Endothelial cell of umbilical vein (primary cell): ENCODE results near the gene BET1. TPM values are rescaled to one million over a fixed set of nuclear protein-coding genes. Genes with fewer than 3 reads are reported as not detected.

Experiments used
- BruUV-seq: library from RNA; stranded (reverse); fragments of 400-500 nt; replicated peaks from 2 replicates; lab custom pipeline; 2021; lab: Mats Ljungman, UMichigan
- CTCF ChIA-PET: fragments of 300-600, 350-600 bp; sonication (Branson Sonifier 250); formaldehyde crosslinking; loops from one replicate; lab custom pipeline; 2021; ENCODE audit warnings: antibody characterized with exemption, inconsistent platforms; lab: Charles Lee
- POLR2A ChIA-PET: fragments of 300-600, 350-600 bp; sonication (Branson Sonifier 250); formaldehyde crosslinking; loops from one replicate; lab custom pipeline; 2021; ENCODE audit warnings: antibody characterized with exemption, inconsistent platforms; lab: Charles Lee
- DNase-seq: peaks from one replicate; pipeline ENCODE4 v3.0.0-alpha.2; 2011; ENCODE audit warnings: low read depth, low spot score
- FAIRE-seq: peaks from 2 replicates; lab custom pipeline; 2011; peaks lifted over from hg19 to GRCh38; lab: Jason Lieb, UNC
- H2AFZ ChIP-seq: 2 replicates; pipeline ENCODE4 v1.6.0; 2012; ENCODE audit warnings: low read depth, low read length, control low read depth, inconsistent platforms
- H3K27ac ChIP-seq: 2 replicates; pipeline ENCODE4 v1.5.1; 2011; ENCODE audit warnings: low read depth, mild to moderate bottlenecking, control low read depth, low read length, moderate library complexity; ENCODE audit not compliant: insufficient read depth
- H3K27me3 ChIP-seq, 2 experiments: 2 replicates each; pipeline versions ENCODE4 v1.6.0 to v1.6.1; 2011; ENCODE audit warnings: low read length in 2 of 2, mixed read lengths in 1 of 2; ENCODE audit not compliant: control insufficient read depth in 2 of 2, insufficient read depth in 2 of 2
- H3K36me3 ChIP-seq, 2 experiments: 2 replicates in 1 of 2; 3 replicates in 1 of 2; pipeline ENCODE4 v1.5.1; 2011; ENCODE audit warnings: low read length in 2 of 2, mild to moderate bottlenecking in 1 of 2, moderate library complexity in 1 of 2; ENCODE audit not compliant: control insufficient read depth in 2 of 2, insufficient read depth in 2 of 2; ENCODE audit errors: extremely low read depth in 1 of 2
- H3K4me1 ChIP-seq: 3 replicates; pipeline ENCODE4 v1.5.1; 2011; ENCODE audit warnings: mild to moderate bottlenecking, low read length; ENCODE audit not compliant: control insufficient read depth, insufficient read depth; ENCODE audit errors: extremely low read depth
- H3K4me2 ChIP-seq: 2 replicates; pipeline ENCODE4 v1.6.1; 2011; ENCODE audit warnings: low read length, control low read depth, mixed read lengths; ENCODE audit not compliant: insufficient read depth
- H3K4me3 ChIP-seq, 3 experiments: fragments of 200-600 bp in 1 of 3; sonication (generic), shearing (Covaris generic) in 1 of 3; replicated peaks in 1 of 3; 2 replicates each; pipeline ENCODE4 v1.5.1; 2011 to 2016; ENCODE audit warnings: control low read depth in 3 of 3, low read length in 3 of 3, mild to moderate bottlenecking in 2 of 3, inconsistent platforms in 1 of 3, low read depth in 1 of 3, moderate library complexity in 1 of 3; ENCODE audit not compliant: insufficient read depth in 1 of 3
- H3K79me2 ChIP-seq: 2 replicates; pipeline ENCODE4 v1.6.0; 2012; ENCODE audit warnings: low read length, inconsistent platforms; ENCODE audit not compliant: control insufficient read depth, insufficient read depth
- H3K9ac ChIP-seq: replicated peaks from 2 replicates; pipeline ENCODE3; 2011; ENCODE audit warnings: low read length, control low read depth; ENCODE audit not compliant: insufficient read depth; ENCODE audit errors: extremely low read depth
- H3K9me1 ChIP-seq: replicated peaks from 3 replicates; pipeline ENCODE4 v1.6.0; 2011; ENCODE audit warnings: mild to moderate bottlenecking, low read length; ENCODE audit not compliant: control insufficient read depth, insufficient read depth; ENCODE audit errors: extremely low read depth
- H3K9me3 ChIP-seq: replicated peaks from 2 replicates; pipeline ENCODE4 v1.5.1; 2012; ENCODE audit warnings: low read length, inconsistent platforms; ENCODE audit not compliant: control insufficient read depth, insufficient read depth
- H4K20me1 ChIP-seq: replicated peaks from 2 replicates; pipeline ENCODE3; 2011; ENCODE audit warnings: mild to moderate bottlenecking, low read length; ENCODE audit not compliant: control insufficient read depth, insufficient read depth; ENCODE audit errors: extremely low read depth
- CTCF ChIP-seq, 2 donors: IDR thresholded peaks; 1 replicate in 1 of 2; 2 replicates in 1 of 2; pipeline ENCODE4 v1.5.1; 2011; ENCODE audit warnings: low read length in 2 of 2, mild to moderate bottlenecking in 2 of 2, moderate library complexity in 2 of 2, control low read depth in 1 of 2, inconsistent platforms in 1 of 2, low read depth in 1 of 2; ENCODE audit not compliant: insufficient read depth in 1 of 2; ENCODE audit errors: extremely low read depth in 1 of 2
- EZH2 ChIP-seq: IDR thresholded peaks from 2 replicates; pipeline ENCODE4 v1.6.1; 2012; ENCODE audit warnings: borderline replicate concordance, low read depth, mild to moderate bottlenecking, moderate library complexity, low read length, inconsistent platforms; ENCODE audit not compliant: severe bottlenecking
- FOS ChIP-seq: IDR thresholded peaks from 2 replicates; pipeline ENCODE4 v1.6.1; 2011; ENCODE audit warnings: mild to moderate bottlenecking, low read length, moderate library complexity, borderline replicate concordance; ENCODE audit not compliant: insufficient read depth
- GATA2 ChIP-seq: IDR thresholded peaks from 2 replicates; pipeline ENCODE4 v1.7.0; 2011; ENCODE audit warnings: low read depth, mild to moderate bottlenecking, moderate library complexity, mixed read lengths, low read length; ENCODE audit not compliant: insufficient read length, insufficient read depth
- JUN ChIP-seq: IDR thresholded peaks from 2 replicates; pipeline ENCODE4 v1.6.1; 2011; ENCODE audit warnings: borderline replicate concordance, low read depth; ENCODE audit not compliant: insufficient read length, insufficient read depth
- POLR2A ChIP-seq: IDR thresholded peaks from 2 replicates; pipeline ENCODE4 v1.6.1; 2012; ENCODE audit warnings: low read depth, mild to moderate bottlenecking, control low read depth, low read length
- POLR2AphosphoS5 ChIP-seq: IDR thresholded peaks from 2 replicates; pipeline ENCODE4 v1.6.1; 2012; ENCODE audit warnings: low read depth, mild to moderate bottlenecking, control low read depth, low read length, moderate library complexity; ENCODE audit not compliant: insufficient read depth
- dilution Hi-C: fragments of 300-500 bp; cut with MboI; formaldehyde crosslinking; loops from one replicate; pipeline ENCODE4 v1.15.0; 2019; ENCODE audit warnings: low sequenced_read_pairs; ENCODE audit not compliant: extremely low pct_ligation_motif_present
- intact Hi-C: fragments of 100-400 bp; cut with micrococcal nuclease; formaldehyde crosslinking; loops from one replicate; pipeline ENCODE4 v1.10.0; 2022
- polyA plus RNA-seq, 4 experiments: library from polyadenylated mRNA; depleted of rRNA in 3 of 4; stranded (reverse) in 3 of 4; unstranded in 1 of 4; fragments of >200 nt; gene quantifications; 2 replicates each; pipeline versions ENCODE4 v1.2.1 to v1.2.3, GENCODE V29; 2011 to 2012; ENCODE audit warnings: missing spikeins in 1 of 4
- total RNA-seq: library from RNA; stranded (reverse); gene quantifications from 2 replicates; pipeline ENCODE4 v1.2.3, GENCODE V29; 2021

The BET1 gene
- total and polyA plus RNA-seq, 2 donors (not counting 3 experiments of a cell fraction or from before 2014, with no cell fraction given) = 21.9 to 28.4 TPM

- H3K9me3 ChIP-seq = no peaks in the 10 kb centered on the region
- no peak overlapping the region for H3K9ac ChIP-seq
- no peaks in the 10 kb centered on the region for H3K36me3 ChIP-seq
- no peaks in the 10 kb centered on the region for H3K79me2 ChIP-seq
- H2AFZ ChIP-seq = no peak overlapping the region
- H3K9me1 ChIP-seq = no peaks in the 10 kb centered on the region
- dilution Hi-C loops (no loop called here), intact Hi-C loops (no loop called here)
- no peak for TF ChIP-seq JUN
- TF ChIP-seq POLR2AphosphoS5 = no peak
- TF ChIP-seq FOS = no peak
- TF ChIP-seq GATA2 = no peak
- no peak for TF ChIP-seq POLR2A
- no peak for TF ChIP-seq CTCF (IDR thresholded peaks at IDR 0.05; ENCODE audit: extremely low read depth in 1 of 2, insufficient read depth in 1 of 2, low read depth in 1 of 2, low read length in 2 of 2)
- no peak for TF ChIP-seq EZH2
- no peak overlapping the region for H3K27ac ChIP-seq
- no peak for DNase-seq
- BruUV-seq = no TSS peak
- no peak for FAIRE-seq
- no peaks in the 10 kb centered on the region for H4K20me1 ChIP-seq
- POLR2A ChIA-PET = no interaction called here
- H3K27me3 ChIP-seq = peaks cover 45 to 72% of the 10 kb centered on the region in 2 experiments
- no peak overlapping the region for H3K4me3 ChIP-seq
- CTCF ChIA-PET = no interaction called here
- no peaks in the 10 kb centered on the region for H3K4me1 ChIP-seq
- no peak overlapping the region for H3K4me2 ChIP-seq
Observed at GRCh38 chr7:94048755-94049154, 44.6 kb upstream of the BET1 start.
